Tongue (tissue), 2 donors: ENCODE measurements around the gene AGXT. TPM values are rescaled to one million over a fixed set of nuclear protein-coding genes. Genes with fewer than 3 reads are reported as not detected.

ENCODE experiments used
- DNase-seq: peaks from one replicate; pipeline ENCODE4 v3.0.0-alpha.2; 2015
- total RNA-seq: library from RNA; depleted of rRNA; stranded (reverse); fragments of >200 nt; gene quantifications from one replicate; pipeline ENCODE4 v1.2.3, GENCODE V29; 2014

The AGXT gene
- total RNA-seq, 1 donor from 2014 or later, result not detected

GRCh38 chr2:240869109-240869955, 708 bp downstream of the AGXT start:
- DNase-seq, result no peak

DNA sequence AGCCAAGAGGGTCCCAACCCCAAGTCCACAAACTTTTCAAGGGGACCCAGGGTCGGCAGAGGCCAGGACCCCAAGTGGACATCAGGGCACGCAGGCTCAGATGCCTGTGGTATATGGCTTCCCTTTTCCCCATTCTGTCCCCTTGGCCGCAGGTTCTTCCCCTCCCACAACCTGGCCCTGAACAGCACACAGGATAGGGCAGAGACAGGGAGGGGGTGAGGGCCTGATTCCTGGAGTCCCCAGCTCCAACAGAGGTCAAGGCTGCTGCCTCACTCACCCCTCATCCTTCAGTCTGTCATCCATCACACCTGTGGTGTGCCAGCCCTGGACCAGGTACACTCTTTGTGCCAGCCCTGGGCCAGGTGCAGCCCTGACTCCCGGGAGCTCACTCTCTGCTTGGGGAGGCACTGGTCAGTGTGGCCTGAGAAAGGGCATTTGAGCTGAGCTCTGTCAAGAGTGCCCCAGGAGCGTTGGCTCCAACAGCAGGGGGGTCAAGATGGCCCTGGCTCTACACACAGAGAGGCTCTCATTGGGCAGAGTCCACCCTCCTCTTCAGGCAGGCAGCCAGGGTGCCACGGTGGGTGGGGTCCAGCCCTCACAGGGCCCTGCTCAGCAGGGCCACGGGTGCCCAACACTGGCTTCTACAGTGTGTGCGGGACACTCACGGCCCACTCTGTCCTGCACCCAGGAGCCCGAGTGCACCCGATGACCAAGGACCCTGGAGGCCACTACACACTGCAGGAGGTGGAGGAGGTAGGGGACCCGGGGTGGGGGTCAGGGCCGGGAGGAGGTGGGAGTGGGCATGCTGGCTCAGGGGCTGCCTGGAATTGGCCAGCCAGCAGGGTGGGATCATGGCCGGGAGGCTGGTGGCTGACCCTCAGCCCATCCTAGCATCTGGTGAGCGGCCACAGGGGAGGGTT, 1.6 kb downstream of the AGXT start:
- no peak for DNase-seq

GRCh38 chr2:240871071-240871958, 2.7 kb downstream of the AGXT start:
- no peak for DNase-seq

DNA sequence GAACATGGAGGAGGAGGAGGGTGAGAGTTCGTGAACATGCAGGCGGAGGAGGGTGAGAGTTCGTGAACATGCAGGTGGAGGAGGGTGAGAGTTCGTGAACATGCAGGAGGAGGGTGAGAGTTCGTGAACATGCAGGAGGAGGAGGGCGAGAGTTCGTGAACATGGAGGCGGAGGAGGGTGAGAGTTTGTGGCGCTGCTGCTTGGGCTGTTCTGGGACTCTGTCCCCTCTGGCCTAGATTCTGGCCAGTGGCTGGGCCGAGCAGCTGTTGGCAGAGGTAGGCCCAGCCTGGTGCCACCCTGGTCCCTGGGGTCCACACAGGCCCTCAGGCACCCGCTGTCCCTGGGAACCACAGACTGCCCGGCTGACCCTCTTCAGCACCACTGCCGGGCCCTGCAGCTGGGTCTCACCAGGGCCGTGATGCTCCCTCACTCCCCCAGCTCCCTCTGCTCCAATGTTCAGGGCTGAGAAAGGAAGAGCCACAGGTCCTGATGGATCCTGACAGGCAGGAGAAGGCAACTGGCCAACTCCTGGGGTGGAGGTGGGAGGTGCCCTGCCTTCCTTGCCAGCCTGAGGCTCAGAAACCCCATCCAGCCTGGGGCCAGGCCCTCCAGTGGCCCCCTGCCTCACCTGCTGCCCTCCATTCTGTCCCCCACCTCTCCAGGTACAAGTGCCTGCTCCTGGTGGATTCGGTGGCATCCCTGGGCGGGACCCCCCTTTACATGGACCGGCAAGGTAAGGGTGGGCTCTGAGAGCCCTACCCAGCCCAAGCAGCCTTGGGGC, 3.9 kb downstream of the AGXT start:
- DNase-seq, result no peak

DNA sequence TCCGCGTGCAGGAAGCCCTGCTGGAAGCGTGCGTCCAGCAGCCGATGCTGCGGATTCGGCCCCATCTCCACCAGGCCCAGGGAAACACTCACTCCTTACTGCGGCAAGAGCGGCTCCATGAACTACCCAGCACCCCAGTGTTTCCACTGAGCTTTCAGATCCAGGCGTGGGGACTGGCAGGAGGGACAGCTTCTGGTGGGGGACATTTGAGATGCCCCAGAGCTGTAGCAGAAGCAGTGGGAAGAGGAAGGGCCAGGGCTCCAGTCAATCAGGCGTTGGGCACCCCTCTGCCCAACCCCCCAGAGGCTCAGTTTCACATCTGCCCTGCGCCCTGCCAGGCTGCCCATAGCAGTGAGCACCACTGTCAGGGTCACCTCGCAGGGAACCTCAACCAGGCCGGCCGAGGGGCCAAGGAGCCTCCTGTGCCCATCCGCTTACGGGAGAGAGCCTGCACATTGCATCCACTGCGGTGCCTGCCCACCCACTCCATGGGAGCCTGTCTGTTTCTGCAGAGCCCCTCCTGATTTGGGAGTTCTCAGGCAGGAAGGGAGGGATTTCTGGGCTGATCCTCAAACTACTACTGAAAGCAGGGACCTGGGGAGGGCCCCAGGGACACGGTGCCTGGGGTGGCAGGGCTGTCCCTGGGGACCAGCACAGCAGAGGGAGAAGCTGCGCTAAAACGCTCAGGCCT, 4.6 kb downstream of the AGXT start:
- no peak for DNase-seq

GRCh38 chr2:240873805-240874714, 5.4 kb downstream of the AGXT start:
- DNase-seq, result no peak

DNA sequence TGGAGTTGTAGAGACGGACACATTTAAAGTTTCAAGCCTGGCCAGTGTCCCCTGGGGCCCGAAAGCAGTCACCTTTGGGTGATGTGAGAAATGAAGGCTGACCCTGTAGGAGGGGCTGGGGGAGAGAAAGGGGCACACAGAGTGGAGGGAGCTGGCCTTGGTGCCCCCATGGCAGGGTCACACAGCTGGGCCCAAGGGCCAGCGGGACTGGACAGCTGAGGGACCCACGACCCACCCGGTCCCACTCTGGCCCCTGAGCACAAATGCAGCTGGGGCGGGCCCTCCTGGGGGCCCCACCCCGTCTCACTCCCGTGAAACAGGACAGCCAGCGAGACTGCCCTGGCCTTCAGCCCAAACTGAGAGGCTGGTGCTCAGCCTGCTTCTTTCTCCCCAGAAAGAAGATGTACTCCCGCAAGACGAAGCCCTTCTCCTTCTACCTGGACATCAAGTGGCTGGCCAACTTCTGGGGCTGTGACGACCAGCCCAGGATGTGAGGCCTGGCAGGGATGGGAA, 6.1 kb downstream of the AGXT start:
- DNase-seq, result no peak

DNA sequence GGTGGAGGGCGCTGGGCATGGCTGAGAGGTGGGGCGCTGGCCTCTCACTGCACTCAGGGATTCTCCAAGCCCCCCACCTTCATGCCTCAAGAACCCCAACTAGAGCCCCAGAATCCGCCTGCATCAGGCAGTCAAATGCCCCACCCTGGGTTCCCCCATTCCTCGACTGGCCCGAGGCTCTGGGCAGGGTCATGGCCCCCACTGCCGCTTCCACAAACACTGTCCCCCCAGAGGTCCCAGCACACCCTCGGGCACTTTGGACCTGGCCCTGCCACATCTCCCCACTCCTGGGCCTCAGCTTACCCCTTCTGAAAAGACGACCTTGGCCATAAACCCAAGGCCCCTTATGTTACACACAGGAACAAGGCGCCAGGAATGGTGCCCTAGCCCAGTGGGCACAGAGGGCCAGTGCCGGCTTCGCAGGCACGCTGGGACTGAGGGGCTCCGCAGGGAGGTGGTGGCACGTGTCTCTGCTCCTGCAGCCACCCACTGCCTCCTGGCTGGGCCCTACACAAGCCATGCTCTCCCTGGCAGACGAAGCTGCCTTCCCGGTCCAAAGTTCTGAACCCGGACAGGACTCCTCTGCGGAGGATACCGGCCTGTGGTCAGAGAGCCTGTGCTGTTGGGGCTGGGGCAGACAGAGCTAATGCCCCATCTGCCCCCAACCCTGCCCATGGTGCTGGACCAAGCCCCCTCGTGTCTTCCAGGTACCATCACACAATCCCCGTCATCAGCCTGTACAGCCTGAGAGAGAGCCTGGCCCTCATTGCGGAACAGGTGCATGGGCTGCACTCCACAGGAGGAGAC, 6.8 kb downstream of the AGXT start:
- no peak for DNase-seq

GRCh38 chr2:240876035-240876474, 7.4 kb downstream of the AGXT start:
- no peak for DNase-seq

DNA sequence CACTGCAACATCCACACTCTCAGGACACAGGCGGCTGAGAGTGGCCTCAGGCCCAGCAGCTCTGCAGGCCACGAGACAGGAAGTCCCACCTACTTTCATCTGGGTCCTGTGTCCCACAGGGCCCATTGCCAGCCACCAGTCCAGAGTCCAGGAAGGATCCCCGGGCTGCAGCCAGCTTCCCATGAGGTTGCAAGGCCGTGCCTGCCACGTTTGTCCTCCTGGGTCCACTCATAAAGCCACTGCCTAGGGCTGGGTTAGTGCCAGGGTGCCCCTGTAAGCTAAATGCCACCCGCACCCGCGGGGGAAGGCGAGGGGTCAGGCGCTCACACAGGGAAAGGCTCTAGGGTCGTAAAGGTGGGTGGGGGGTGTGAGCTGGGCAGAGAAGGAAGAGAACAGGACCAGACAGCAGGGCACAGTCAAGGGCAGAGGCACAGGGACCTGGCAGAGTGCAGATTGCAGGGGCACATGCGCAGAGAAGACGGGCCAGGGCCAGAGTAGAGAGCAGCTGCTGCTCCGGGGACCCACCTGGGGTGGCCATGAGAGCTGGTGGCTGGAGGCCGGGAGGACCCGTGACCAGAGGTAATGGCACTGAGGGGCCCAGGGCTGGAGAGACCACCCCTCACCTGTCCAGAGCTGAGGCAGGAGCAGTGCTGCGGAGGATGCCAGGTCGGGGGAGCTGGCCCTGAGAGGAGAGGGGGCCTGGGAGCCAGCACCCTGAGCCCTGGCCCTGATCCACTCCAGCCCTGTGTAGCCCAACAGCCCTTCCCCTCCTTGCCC, 8.0 kb downstream of the AGXT start:
- no peak for DNase-seq

DNA sequence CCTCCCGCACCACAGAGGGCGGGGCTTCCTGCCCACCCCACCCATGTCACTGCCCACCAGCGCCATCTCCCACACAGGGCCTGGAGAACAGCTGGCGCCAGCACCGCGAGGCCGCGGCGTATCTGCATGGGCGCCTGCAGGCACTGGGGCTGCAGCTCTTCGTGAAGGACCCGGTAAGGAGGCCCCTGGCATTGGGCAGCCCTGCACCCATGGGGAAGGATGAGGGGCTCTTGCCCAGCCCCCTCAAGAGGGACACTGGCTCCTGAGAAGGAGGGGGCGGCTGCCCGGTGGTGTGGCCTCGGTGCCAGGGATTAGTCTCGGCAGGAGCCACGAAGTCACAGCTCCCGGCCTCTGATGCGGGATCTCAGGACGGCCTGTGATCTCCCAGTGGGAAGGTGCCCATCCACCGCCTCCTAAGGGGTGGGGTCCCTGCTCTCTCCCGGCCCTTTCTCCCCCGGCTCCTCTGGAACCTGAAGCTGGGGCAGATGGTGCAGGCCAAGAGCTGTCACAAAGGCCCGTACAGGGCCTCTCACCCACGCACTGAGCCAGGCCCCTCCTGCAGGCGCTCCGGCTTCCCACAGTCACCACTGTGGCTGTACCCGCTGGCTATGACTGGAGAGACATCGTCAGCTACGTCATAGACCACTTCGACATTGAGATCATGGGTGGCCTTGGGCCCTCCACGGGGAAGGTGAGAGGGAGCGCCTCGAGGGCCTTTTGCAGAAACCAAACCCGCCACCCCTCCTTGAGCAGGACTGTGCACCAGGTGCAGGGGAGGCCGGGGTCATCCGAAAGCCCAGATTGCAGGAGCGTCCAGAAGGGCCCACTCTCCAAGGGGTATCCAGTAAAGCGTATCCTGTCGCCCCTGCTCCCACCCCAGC, 9.1 kb downstream of the AGXT start:
- DNase-seq, result no peak

DNA sequence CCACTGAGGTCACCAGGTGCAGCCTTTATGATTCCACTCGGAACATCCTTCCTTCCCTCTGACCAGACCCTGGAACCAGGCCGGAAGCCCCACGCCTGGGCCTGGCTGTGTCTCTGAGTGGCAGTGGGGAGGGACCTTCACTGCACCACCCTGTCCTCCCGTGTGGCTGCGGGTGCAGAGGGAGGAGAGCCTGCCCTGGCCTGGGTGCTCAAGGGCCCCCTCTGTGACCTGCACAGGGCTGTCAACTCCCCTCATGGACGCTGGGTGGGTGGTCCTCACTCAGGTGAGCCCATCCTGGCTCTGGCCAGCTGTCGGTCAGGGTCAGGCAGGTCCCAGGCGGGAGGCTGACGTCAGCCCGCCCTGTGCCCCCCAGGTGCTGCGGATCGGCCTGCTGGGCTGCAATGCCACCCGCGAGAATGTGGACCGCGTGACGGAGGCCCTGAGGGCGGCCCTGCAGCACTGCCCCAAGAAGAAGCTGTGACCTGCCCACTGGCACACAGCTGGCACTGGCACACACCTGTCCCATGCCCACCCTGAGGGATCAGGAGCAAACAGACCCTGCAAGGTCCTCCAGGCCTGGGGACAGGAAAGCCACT, 9.8 kb downstream of the AGXT start:
- no peak for DNase-seq

DNA sequence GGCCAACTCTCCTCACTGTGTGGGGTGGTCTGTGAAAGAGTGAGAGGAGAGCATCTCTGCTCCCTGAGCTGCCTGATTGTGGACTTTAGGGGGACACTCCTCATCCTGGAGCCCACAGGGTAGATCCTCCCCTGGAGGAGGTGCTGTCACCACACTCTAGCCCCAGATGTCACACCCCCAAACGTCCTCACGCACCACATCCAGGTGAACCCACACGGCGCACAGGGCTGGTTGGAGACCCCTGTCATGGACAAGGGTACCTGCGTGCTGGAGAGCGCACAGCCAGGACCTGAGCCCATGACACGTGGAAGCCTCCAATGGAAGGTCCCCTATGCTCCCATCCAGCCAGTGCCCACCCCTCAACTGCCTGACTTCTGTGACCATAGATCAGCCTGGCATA, 10.5 kb downstream of the AGXT start:
- DNase-seq, result no peak

DNA sequence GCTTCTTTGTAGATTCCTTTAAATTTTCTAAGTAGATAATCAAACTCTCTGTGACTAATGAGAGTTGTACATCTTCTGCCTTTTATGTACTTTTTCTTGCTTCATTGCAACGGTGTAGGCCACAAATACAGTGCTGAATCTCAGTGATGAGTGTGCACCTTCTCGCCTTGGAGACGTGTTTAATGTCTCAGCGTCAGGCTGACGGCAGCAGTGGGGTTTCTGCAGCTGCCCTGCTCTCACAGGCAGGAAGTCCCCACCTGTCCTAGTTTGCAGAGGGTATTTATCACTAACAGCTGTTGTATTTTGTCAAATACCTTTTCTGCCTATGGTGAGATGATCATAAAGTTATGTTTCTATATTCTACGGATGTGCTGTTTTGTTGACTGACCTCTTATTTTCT, 13.3 kb downstream of the AGXT start:
- peak; percentile 50 for DNase-seq

DNA sequence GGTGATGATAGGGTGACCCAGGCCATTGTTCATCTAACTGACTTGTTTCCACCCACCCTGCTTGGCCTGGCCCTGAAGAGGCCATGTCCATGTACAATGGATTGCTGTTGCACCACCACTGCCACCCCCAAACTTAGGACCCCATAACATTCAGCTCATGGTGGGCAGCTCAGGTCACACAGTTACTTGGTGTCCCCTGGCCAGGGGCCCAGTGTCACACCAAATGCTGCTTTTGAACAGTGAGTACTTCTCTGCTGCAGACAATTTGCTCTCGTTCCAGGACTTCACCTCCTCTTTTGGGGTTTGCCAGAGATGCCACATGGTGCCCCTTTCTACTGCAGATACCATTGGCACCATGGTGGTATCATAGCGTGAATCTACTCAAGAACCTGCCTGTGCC, 15.6 kb downstream of the AGXT start:
- DNase-seq, result no peak

GRCh38 chr2:240884745-240885144, 16.1 kb downstream of the AGXT start:
- no peak for DNase-seq
